ENCODE results near the gene EMCN.

DNA sequence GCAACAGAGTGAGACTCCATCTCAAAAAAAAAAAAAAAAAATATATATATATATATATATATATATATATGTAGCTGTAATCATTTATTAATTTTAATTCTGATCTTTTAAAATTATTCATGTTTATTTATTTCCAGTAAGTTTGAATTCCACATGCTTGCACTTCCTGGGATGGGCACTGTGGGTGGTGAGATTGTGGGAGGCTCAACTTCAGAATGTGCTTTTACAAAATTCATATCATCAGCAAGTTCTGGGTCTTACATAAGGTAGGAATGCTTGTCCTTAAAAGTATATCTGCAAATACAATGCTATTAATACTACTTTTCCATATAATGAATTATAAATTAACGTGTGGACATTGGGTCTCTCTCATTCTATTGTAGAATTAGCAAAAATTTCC lies 156.5 kb downstream of the EMCN start:
- TF ChIP-seq CTCF (IDR thresholded peaks at IDR 0.05) (no peak), POLR2A (IDR thresholded peaks at IDR 0.05) (no peak)
